Activated naive CD8-positive, alpha-beta T cell treated with anti-CD3 and anti-CD28 coated beads, Interleukin-2, amount 50 U/mL, for 24 hours (primary cell): Measurements from ENCODE around the gene HSD17B1.
A peak's percentile ranks its signal among the peaks of the same experiment; 100 is the strongest.

Experiments
- ATAC-seq: fragments of 150-1000 bp; cut with Tn5 transposase; one replicate; pipeline ENCODE4 v1.10.0; 2021
- DNase-seq: peaks from one replicate; pipeline ENCODE4 v3.0.0; 2021
- H3K27ac Mint-ChIP-seq: one replicate; pipeline ENCODE4 v1.8.0; 2021; ENCODE audit warnings: mild to moderate bottlenecking, mixed read lengths
- H3K27me3 Mint-ChIP-seq: one replicate; pipeline ENCODE4 v1.8.0; 2021; ENCODE audit warnings: mixed read lengths
- H3K36me3 Mint-ChIP-seq: one replicate; pipeline ENCODE4 v1.8.0; 2021; ENCODE audit warnings: low read depth, mixed read lengths
- H3K4me1 Mint-ChIP-seq: one replicate; pipeline ENCODE4 v1.8.0; 2021; ENCODE audit warnings: mixed read lengths
- H3K4me3 Mint-ChIP-seq: one replicate; pipeline ENCODE4 v1.8.0; 2021; ENCODE audit warnings: mild to moderate bottlenecking, moderate library complexity, mixed read lengths
- H3K9me3 Mint-ChIP-seq: one replicate; pipeline ENCODE4 v1.8.0; 2021; ENCODE audit warnings: mixed read lengths

HSD17B1 gene

GRCh38 chr17:42519546-42520491 is 32.9 kb upstream of the HSD17B1 start:
- no peak overlapping the region for H3K27ac Mint-ChIP-seq
- ATAC-seq: no peak
- peaks cover 8% of the 10 kb centered on the region for H3K36me3 Mint-ChIP-seq
- no peak for DNase-seq
- peaks cover 3% of the 10 kb centered on the region for H3K27me3 Mint-ChIP-seq
- no peaks in the 10 kb centered on the region for H3K9me3 Mint-ChIP-seq
- peaks cover 19% of the 10 kb centered on the region for H3K4me1 Mint-ChIP-seq
- no peak overlapping the region for H3K4me3 Mint-ChIP-seq

GRCh38 chr17:42520540-42520951 is 32.2 kb upstream of the HSD17B1 start:
- Mint-ChIP-seq H3K4me1 (peaks cover 19% of the 10 kb centered on the region), H3K4me3 (no peak overlapping the region), H3K27ac (no peak overlapping the region), H3K9me3 (no peaks in the 10 kb centered on the region), H3K27me3 (peaks cover 3% of the 10 kb centered on the region), H3K36me3 (peaks cover 8% of the 10 kb centered on the region)
- DNase-seq (peak; percentile 49), ATAC-seq (no peak)

GRCh38 chr17:42521036-42521435 is 31.7 kb upstream of the HSD17B1 start:
- Mint-ChIP-seq H3K36me3 (peaks cover 8% of the 10 kb centered on the region), H3K27me3 (peaks cover 3% of the 10 kb centered on the region), H3K4me3 (no peak overlapping the region), H3K9me3 (no peaks in the 10 kb centered on the region), H3K27ac (no peak overlapping the region), H3K4me1 (peaks cover 19% of the 10 kb centered on the region)
- no peak for DNase-seq
- peak; percentile 22 for ATAC-seq

- peaks cover 19% of the 10 kb centered on the region for H3K4me1 Mint-ChIP-seq
Measured at GRCh38 chr17:42521666-42522262, 31.0 kb upstream of the HSD17B1 start.

GRCh38 chr17:42522263-42522790 is 30.4 kb upstream of the HSD17B1 start:
- ATAC-seq: no peak
- peaks cover 3% of the 10 kb centered on the region for H3K27me3 Mint-ChIP-seq
- H3K27ac Mint-ChIP-seq: no peak overlapping the region

More at GRCh38 chr17:42521666-42522262, 31.0 kb upstream of the HSD17B1 start:
- H3K9me3 Mint-ChIP-seq: no peaks in the 10 kb centered on the region
- H3K27ac Mint-ChIP-seq: no peak overlapping the region
- no peak for ATAC-seq
- peaks cover 3% of the 10 kb centered on the region for H3K27me3 Mint-ChIP-seq
- H3K36me3 Mint-ChIP-seq: peaks cover 8% of the 10 kb centered on the region
- no peak overlapping the region for H3K4me3 Mint-ChIP-seq
- no peak for DNase-seq

GRCh38 chr17:42522798-42523278 is 29.9 kb upstream of the HSD17B1 start:
- peaks cover 8% of the 10 kb centered on the region for H3K36me3 Mint-ChIP-seq
- H3K4me1 Mint-ChIP-seq: peaks cover 18% of the 10 kb centered on the region
- H3K4me3 Mint-ChIP-seq: no peak overlapping the region

More at GRCh38 chr17:42522263-42522790, 30.4 kb upstream of the HSD17B1 start:
- Mint-ChIP-seq H3K9me3 (no peaks in the 10 kb centered on the region), H3K4me3 (no peak overlapping the region), H3K36me3 (peaks cover 8% of the 10 kb centered on the region), H3K4me1 (peaks cover 20% of the 10 kb centered on the region)
- DNase-seq: no peak

GRCh38 chr17:42525221-42525620 is 27.5 kb upstream of the HSD17B1 start:
- H3K27me3 Mint-ChIP-seq: peaks cover 3% of the 10 kb centered on the region
- H3K9me3 Mint-ChIP-seq: no peaks in the 10 kb centered on the region
- no peak for ATAC-seq
- peak overlapping the region; percentile 29 for H3K27ac Mint-ChIP-seq
- H3K4me1 Mint-ChIP-seq: peaks cover 35% of the 10 kb centered on the region
- no peak for DNase-seq
- no peak overlapping the region for H3K4me3 Mint-ChIP-seq
- H3K36me3 Mint-ChIP-seq: peaks cover 8% of the 10 kb centered on the region

More at GRCh38 chr17:42522798-42523278, 29.9 kb upstream of the HSD17B1 start:
- Mint-ChIP-seq H3K27ac (no peak overlapping the region), H3K27me3 (peaks cover 3% of the 10 kb centered on the region), H3K9me3 (no peaks in the 10 kb centered on the region)
- DNase-seq: no peak
- ATAC-seq: no peak

GRCh38 chr17:42526031-42526444 is 26.7 kb upstream of the HSD17B1 start:
- no peaks in the 10 kb centered on the region for H3K9me3 Mint-ChIP-seq
- ATAC-seq: no peak
- H3K27ac Mint-ChIP-seq: no peak overlapping the region
- peaks cover 7% of the 10 kb centered on the region for H3K36me3 Mint-ChIP-seq
- H3K4me3 Mint-ChIP-seq: no peak overlapping the region
- peaks cover 41% of the 10 kb centered on the region for H3K4me1 Mint-ChIP-seq
- DNase-seq: no peak
- peaks cover 3% of the 10 kb centered on the region for H3K27me3 Mint-ChIP-seq

- ATAC-seq (no peak), DNase-seq (no peak)
- H3K4me1 Mint-ChIP-seq: peaks cover 49% of the 10 kb centered on the region
- no peaks in the 10 kb centered on the region for H3K36me3 Mint-ChIP-seq
- H3K4me3 Mint-ChIP-seq: no peak overlapping the region
- H3K9me3 Mint-ChIP-seq: no peaks in the 10 kb centered on the region
- H3K27me3 Mint-ChIP-seq: no peaks in the 10 kb centered on the region
- no peak overlapping the region for H3K27ac Mint-ChIP-seq
Measured at GRCh38 chr17:42527932-42528331, 24.8 kb upstream of the HSD17B1 start.

- no peak for ATAC-seq
- no peak overlapping the region for H3K4me3 Mint-ChIP-seq
- DNase-seq: no peak
- no peak overlapping the region for H3K27ac Mint-ChIP-seq
- peaks cover 42% of the 10 kb centered on the region for H3K4me1 Mint-ChIP-seq
- no peaks in the 10 kb centered on the region for H3K27me3 Mint-ChIP-seq
- H3K9me3 Mint-ChIP-seq: no peaks in the 10 kb centered on the region
- no peaks in the 10 kb centered on the region for H3K36me3 Mint-ChIP-seq
Measured at GRCh38 chr17:42529061-42529460, 23.7 kb upstream of the HSD17B1 start.

GRCh38 chr17:42530952-42531454 is 21.7 kb upstream of the HSD17B1 start:
- H3K27ac Mint-ChIP-seq: no peak overlapping the region

GRCh38 chr17:42531455-42532354 is 21.0 kb upstream of the HSD17B1 start:
- H3K4me3 Mint-ChIP-seq: peak overlapping the region; percentile 74
- DNase-seq: peak; percentile 64
- peaks cover 45% of the 10 kb centered on the region for H3K4me1 Mint-ChIP-seq

More at GRCh38 chr17:42530952-42531454, 21.7 kb upstream of the HSD17B1 start:
- Mint-ChIP-seq H3K4me1 (peaks cover 44% of the 10 kb centered on the region), H3K9me3 (no peaks in the 10 kb centered on the region), H3K4me3 (no peak overlapping the region), H3K36me3 (no peaks in the 10 kb centered on the region), H3K27me3 (no peaks in the 10 kb centered on the region)
- ATAC-seq (no peak), DNase-seq (no peak)

GRCh38 chr17:42535155-42536047 is 17.3 kb upstream of the HSD17B1 start:
- Mint-ChIP-seq H3K27me3 (no peaks in the 10 kb centered on the region), H3K36me3 (peaks cover 10% of the 10 kb centered on the region), H3K4me1 (peaks cover 37% of the 10 kb centered on the region), H3K4me3 (peak overlapping the region; percentile 83), H3K9me3 (no peaks in the 10 kb centered on the region), H3K27ac (peak overlapping the region; percentile 83)
- no peak for DNase-seq
- peak; percentile 4 for ATAC-seq

More at GRCh38 chr17:42531455-42532354, 21.0 kb upstream of the HSD17B1 start:
- Mint-ChIP-seq H3K27me3 (no peaks in the 10 kb centered on the region), H3K36me3 (no peaks in the 10 kb centered on the region), H3K9me3 (no peaks in the 10 kb centered on the region), H3K27ac (peak overlapping the region; percentile 73)
- no peak for ATAC-seq
